IMR-90 (cell line): ENCODE data around the gene RNF144B. TPM values are rescaled to one million over a fixed set of nuclear protein-coding genes. Genes with fewer than 3 reads are reported as not detected.

ENCODE experiments used
- ATAC-seq: fragments of 200-7000 bp; cut with Tn5 transposase; 2 replicates; pipeline ENCODE4 v1.9.1; 2020; ENCODE audit warnings: low read depth, mild to moderate bottlenecking, moderate library complexity
- BruUV-seq: library from RNA; stranded (reverse); fragments of 400-500 nt; replicated peaks from 2 replicates; lab custom pipeline; 2021; lab: Mats Ljungman, UMichigan
- CTCF ChIA-PET: fragments of 300-600 bp; formaldehyde crosslinking; extraction: SDS; loops from one replicate; lab custom pipeline; 2021; ENCODE audit warnings: antibody characterized with exemption; lab: Yijun Ruan, JAX
- POLR2A ChIA-PET: fragments of 300-600 bp; sonication (Branson Sonifier 250); formaldehyde crosslinking; loops from one replicate; lab custom pipeline; 2022; ENCODE audit warnings: antibody characterized with exemption; ENCODE audit not compliant: unreplicated experiment; lab: Charles Lee
- DNase-seq: peaks from one replicate; pipeline ENCODE4 v3.0.0; 2013
- H2AFZ ChIP-seq: replicated peaks from 2 replicates; pipeline ENCODE3; 2013; ENCODE audit warnings: low read length, mild to moderate bottlenecking; ENCODE audit not compliant: poor library complexity
- H2AK5ac ChIP-seq: 2 replicates; pipeline ENCODE4 v1.6.1; 2013; ENCODE audit warnings: low read depth, low read length, inconsistent platforms
- H2AK9ac ChIP-seq: replicated peaks from 2 replicates; pipeline ENCODE3; 2013; ENCODE audit warnings: mild to moderate bottlenecking, low read depth, low read length, moderate library complexity; ENCODE audit not compliant: poor library complexity
- H2BK120ac ChIP-seq: 2 replicates; pipeline ENCODE4 v1.6.1; 2013; ENCODE audit warnings: low read depth, low read length, inconsistent platforms
- H2BK15ac ChIP-seq: 3 replicates; pipeline ENCODE4 v1.6.1; 2013; ENCODE audit warnings: low read depth, low read length, inconsistent platforms
- H2BK20ac ChIP-seq: 2 replicates; pipeline ENCODE4 v1.6.1; 2013; ENCODE audit warnings: low read depth, mild to moderate bottlenecking, inconsistent platforms, low read length, moderate library complexity
- H2BK5ac ChIP-seq: 2 replicates; pipeline ENCODE4 v1.6.1; 2013; ENCODE audit warnings: mild to moderate bottlenecking, low read depth, low read length, inconsistent platforms; ENCODE audit not compliant: poor library complexity, severe bottlenecking
- H3K14ac ChIP-seq: replicated peaks from 2 replicates; pipeline ENCODE4 v1.6.1; 2013; ENCODE audit warnings: low read depth, low read length, inconsistent platforms
- H3K18ac ChIP-seq: 2 replicates; pipeline ENCODE4 v1.6.1; 2013; ENCODE audit warnings: low read depth, low read length, control low read depth
- H3K23ac ChIP-seq: 2 replicates; pipeline ENCODE4 v1.6.1; 2013; ENCODE audit warnings: low read depth, low read length, inconsistent platforms
- H3K27ac ChIP-seq: 2 replicates; pipeline ENCODE4 v1.5.1; 2013; ENCODE audit warnings: mild to moderate bottlenecking, control low read depth, low read length; ENCODE audit not compliant: insufficient read depth
- H3K27me3 ChIP-seq: 2 replicates; pipeline ENCODE4 v1.6.1; 2013; ENCODE audit warnings: low read length; ENCODE audit not compliant: control insufficient read depth, insufficient read depth
- H3K36me3 ChIP-seq: 2 replicates; pipeline ENCODE4 v1.6.1; 2013; ENCODE audit warnings: low read length, mixed read lengths; ENCODE audit not compliant: control insufficient read depth, insufficient read depth
- H3K4ac ChIP-seq: 2 replicates; pipeline ENCODE4 v1.6.1; 2013; ENCODE audit warnings: low read depth, low read length, inconsistent platforms
- H3K4me1 ChIP-seq: 2 replicates; pipeline ENCODE4 v1.6.1; 2013; ENCODE audit warnings: low read length, mixed read lengths; ENCODE audit not compliant: control insufficient read depth, insufficient read depth
- H3K4me2 ChIP-seq: 2 replicates; pipeline ENCODE4 v1.6.1; 2013; ENCODE audit warnings: low read depth, mild to moderate bottlenecking, control low read depth, low read length, moderate library complexity
- H3K4me3 ChIP-seq: 2 replicates; pipeline ENCODE4 v1.5.1; 2013; ENCODE audit warnings: low read depth, mild to moderate bottlenecking, control low read depth, low read length, moderate library complexity; ENCODE audit not compliant: insufficient read depth
- H3K56ac ChIP-seq: 2 replicates; pipeline ENCODE4 v1.6.1; 2013; ENCODE audit warnings: low read length, inconsistent platforms; ENCODE audit not compliant: insufficient read depth; ENCODE audit errors: extremely low read depth
- H3K79me1 ChIP-seq, 2 experiments: 2 replicates each; pipeline ENCODE4 v1.6.1; 2013; ENCODE audit warnings: low read length in 2 of 2, inconsistent platforms in 1 of 2, low read depth in 1 of 2
- H3K9ac ChIP-seq: 2 replicates; pipeline ENCODE4 v1.6.1; 2013; ENCODE audit warnings: low read depth, low read length, control low read depth
- H3K9me1 ChIP-seq: 2 replicates; pipeline ENCODE4 v1.6.1; 2013; ENCODE audit warnings: low read length, inconsistent platforms; ENCODE audit not compliant: insufficient read depth
- H3K9me3 ChIP-seq: 2 replicates; pipeline ENCODE4 v1.6.1; 2013; ENCODE audit warnings: low read length; ENCODE audit not compliant: control insufficient read depth, insufficient read depth
- H4K20me1 ChIP-seq: 2 replicates; pipeline ENCODE4 v1.6.1; 2013; ENCODE audit warnings: low read length, inconsistent platforms; ENCODE audit not compliant: insufficient read depth
- H4K5ac ChIP-seq: 2 replicates; pipeline ENCODE4 v1.6.1; 2013; ENCODE audit warnings: mild to moderate bottlenecking, low read depth, low read length, control low read depth
- H4K8ac ChIP-seq, 2 experiments: 2 replicates each; pipeline ENCODE4 v1.6.1; 2013; ENCODE audit warnings: low read depth in 2 of 2, low read length in 2 of 2, control low read depth in 1 of 2, inconsistent platforms in 1 of 2
- H4K91ac ChIP-seq: 2 replicates; pipeline ENCODE4 v1.6.1; 2013; ENCODE audit warnings: low read depth, low read length, inconsistent platforms; ENCODE audit not compliant: insufficient read depth
- BHLHE40 ChIP-seq: fragments of 150-350 bp; IDR thresholded peaks from 2 replicates; pipeline ENCODE4 v1.6.1; 2016; ENCODE audit warnings: mild to moderate bottlenecking, low read depth, low read length
- CEBPB ChIP-seq: IDR thresholded peaks from 2 replicates; pipeline ENCODE4 v1.6.1; 2012; ENCODE audit warnings: low read depth, low read length, improper control_type of control experiment
- CHD1 ChIP-seq: IDR thresholded peaks from 2 replicates; pipeline ENCODE4 v1.6.1; 2012; ENCODE audit warnings: low read depth, low read length, improper control_type of control experiment
- CTCF ChIP-seq: conservative IDR thresholded peaks from 2 replicates; pipeline ENCODE4 v1.5.1; 2012; ENCODE audit warnings: mild to moderate bottlenecking, low read depth, low read length, improper control_type of control experiment
- ELK1 ChIP-seq: fragments of 150-350 bp; IDR thresholded peaks from 2 replicates; pipeline ENCODE4 v1.6.1; 2016; ENCODE audit warnings: low read depth, mild to moderate bottlenecking, low read length, moderate library complexity, borderline replicate concordance
- FOS ChIP-seq: fragments of 150-350 bp; IDR thresholded peaks from 2 replicates; pipeline ENCODE4 v1.6.1; 2016; ENCODE audit warnings: low read depth, low read length
- MAFK ChIP-seq: IDR thresholded peaks from 2 replicates; pipeline ENCODE4 v1.6.1; 2012; ENCODE audit warnings: low read depth, low read length, improper control_type of control experiment
- MAZ ChIP-seq: IDR thresholded peaks from 2 replicates; pipeline ENCODE4 v1.6.1; 2012; ENCODE audit warnings: low read depth, mild to moderate bottlenecking, low read length, improper control_type of control experiment, moderate library complexity, borderline replicate concordance
- MXI1 ChIP-seq: IDR thresholded peaks from 2 replicates; pipeline ENCODE4 v1.6.1; 2012; ENCODE audit warnings: low read depth, mild to moderate bottlenecking, low read length, moderate library complexity, borderline replicate concordance
- NFE2L2 ChIP-seq: fragments of 150-350 bp; IDR thresholded peaks from 2 replicates; pipeline ENCODE4 v1.6.1; 2016; ENCODE audit warnings: low read depth, mild to moderate bottlenecking, low read length
- POLR2A ChIP-seq: IDR thresholded peaks from 2 replicates; pipeline ENCODE4 v1.6.1; 2012; ENCODE audit warnings: mild to moderate bottlenecking, low read depth, low read length
- RAD21 ChIP-seq: IDR thresholded peaks from 2 replicates; pipeline ENCODE4 v1.6.1; 2012; ENCODE audit warnings: low read length, improper control_type of control experiment
- RCOR1 ChIP-seq: IDR thresholded peaks from 2 replicates; pipeline ENCODE4 v1.6.1; 2012; ENCODE audit warnings: mild to moderate bottlenecking, low read length, improper control_type of control experiment; ENCODE audit not compliant: insufficient replicate concordance
- RFX5 ChIP-seq: IDR thresholded peaks from 2 replicates; pipeline ENCODE4 v1.8.0; 2012; ENCODE audit warnings: low read depth, mild to moderate bottlenecking, low read length, moderate library complexity
- SMC3 ChIP-seq: fragments of 150-350 bp; IDR thresholded peaks from 2 replicates; pipeline ENCODE4 v1.6.1; 2016; ENCODE audit warnings: low read depth, mild to moderate bottlenecking, antibody characterized with exemption, low read length, moderate library complexity
- USF2 ChIP-seq: fragments of 150-350 bp; IDR thresholded peaks from 2 replicates; pipeline ENCODE4 v1.6.1; 2017; ENCODE audit warnings: mild to moderate bottlenecking, antibody characterized with exemption, low read length, low read depth
- WGBS, 2 experiments: methylation state at CpG; one replicate each; pipeline versions ENCODE4 v1.1.5 to v1.1.7; 2013; ENCODE audit warnings: missing lambda C conversion rate in 2 of 2; ENCODE audit not compliant: insufficient read length in 1 of 2; ENCODE audit errors: extremely low coverage in 2 of 2; 5-methylcytosine and 5-hydroxymethylcytosine counted together
- dilution Hi-C: fragments of 300-500 bp; cut with HindIII; formaldehyde crosslinking; loops from one replicate; pipeline ENCODE4 v1.14.3; 2018; ENCODE audit warnings: low sequenced_read_pairs; ENCODE audit not compliant: unreplicated experiment
- in situ Hi-C: fragments of 300-500 bp; cut with MboI; formaldehyde crosslinking; loops from 3 replicates; pipeline ENCODE4 v1.14.3; 2019; ENCODE audit warnings: low sequenced_read_pairs, inconsistent platforms, mixed read lengths
- intact Hi-C: fragments of 100-400 bp; cut with micrococcal nuclease; formaldehyde crosslinking; loops from 2 replicates; pipeline ENCODE4 v1.10.0; 2022
- polyA plus RNA-seq, 3 experiments: library from polyadenylated mRNA; depleted of rRNA; stranded (reverse); fragments of >200 nt; gene quantifications; 2 replicates each; pipeline ENCODE4 v1.2.3, GENCODE V29; 2012; ENCODE audit warnings: low replicate concordance in 1 of 3
- total RNA-seq: library from RNA; depleted of rRNA; stranded (reverse); fragments of >200 nt; gene quantifications from 2 replicates; pipeline ENCODE4 v1.2.3, GENCODE V29; 2012

RNF144B gene
- total and polyA plus RNA-seq, 2 of the 4 experiments (the other 2 are of a cell fraction): 0.44 to 2.7 TPM

GRCh38 chr6:18515767-18516166, 128.6 kb downstream of the RNF144B start:
- H2AFZ ChIP-seq: no peak overlapping the region

More at GRCh38 chr6:18515767-18516166, 128.6 kb downstream of the RNF144B start:
- in situ Hi-C loops (no loop called here), intact Hi-C loops (no loop called here), dilution Hi-C loops (no loop called here)
- Histone ChIP-seq H2BK5ac (no peak overlapping the region), H4K20me1 (no peaks in the 10 kb centered on the region), H3K9me1 (no peaks in the 10 kb centered on the region), H2AK9ac (no peak overlapping the region), H3K18ac (no peak overlapping the region), H3K9me3 (no peaks in the 10 kb centered on the region), H2AK5ac (no peak overlapping the region), H2BK120ac (no peak overlapping the region), H3K23ac (no peak overlapping the region), H3K4ac (no peak overlapping the region), H2BK20ac (no peak overlapping the region), H4K91ac (no peak overlapping the region), H3K56ac (no peak overlapping the region), H2BK15ac (no peak overlapping the region), H3K4me1 (0 out of 2 replicates have a peak, but pooled peaks cover 2% of the 10 kb centered on the region), H4K8ac (no peak overlapping the region), H3K36me3 (no peaks in the 10 kb centered on the region), H3K79me1 (no peaks in the 10 kb centered on the region), H3K9ac (no peak overlapping the region), H3K14ac (no peak overlapping the region), H3K27me3 (peaks cover 4% of the 10 kb centered on the region; the same call in 1 of the 2 replicates), H3K4me3 (no peak overlapping the region), H3K27ac (no peak overlapping the region), H3K4me2 (no peak overlapping the region), H4K5ac (no peak overlapping the region)
- no peak for TF ChIP-seq SMC3
- no peak for TF ChIP-seq CTCF
- TF ChIP-seq POLR2A: no peak
- TF ChIP-seq BHLHE40: no peak
- TF ChIP-seq RFX5: no peak
- no peak for TF ChIP-seq RAD21
- TF ChIP-seq USF2: no peak
- no peak for TF ChIP-seq MAZ
- TF ChIP-seq MAFK: no peak
- TF ChIP-seq MXI1: no peak
- no peak for TF ChIP-seq CEBPB
- no peak for TF ChIP-seq NFE2L2
- no peak for TF ChIP-seq CHD1
- TF ChIP-seq ELK1: no peak
- no peak for TF ChIP-seq RCOR1
- no peak for TF ChIP-seq FOS
- CTCF ChIA-PET: interaction anchor here (1.3 kb wide), 1 partner anchor 13 kb away, joined by 3 read pairs; no protein-coding TSS in a partner anchor
- POLR2A ChIA-PET: no interaction called here
- no CpG with 5 or more reads among the region's 1 CpG for WGBS, 2 experiments
- ATAC-seq (0 out of 2 replicates have a peak, but pooled peaks have one; percentile 24), DNase-seq (no peak)
- no TSS peak for BruUV-seq
